Measurements from ENCODE around the gene MYL4.
"Not testable (repeated sequence)": the region's sequence is repeated elsewhere in the genome, so short reads cannot be mapped to it uniquely, and the experiment has no call there.

MYL4 gene

DNA sequence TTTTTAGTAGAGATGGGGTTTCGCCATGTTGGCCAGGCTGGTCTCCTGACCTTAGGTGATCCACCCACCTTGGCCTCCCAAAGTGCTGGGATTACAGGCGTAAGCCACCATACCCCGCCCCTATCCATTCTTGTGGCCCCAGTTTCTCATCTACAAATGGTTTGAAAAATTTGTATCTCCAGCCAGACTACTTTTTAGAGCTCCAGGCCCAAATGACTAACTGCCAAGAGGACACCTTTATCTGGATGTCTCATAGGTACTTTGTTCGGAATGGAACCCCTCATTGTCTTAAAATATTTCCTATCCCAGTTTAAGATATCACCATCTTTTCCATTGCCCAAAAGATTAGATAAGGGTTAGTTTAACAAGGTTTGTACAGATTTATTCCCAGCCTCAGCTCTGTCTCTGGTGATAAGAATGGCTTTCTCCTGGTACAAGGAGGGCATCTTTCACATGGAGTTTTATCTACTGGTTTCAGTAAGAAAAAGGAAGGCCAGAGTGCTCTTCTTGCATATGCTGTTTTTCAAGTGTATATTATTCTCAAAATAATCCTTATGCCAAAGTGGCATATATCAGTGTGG, 15.1 kb upstream of the MYL4 start:
- DNase-seq: no peak

DNA sequence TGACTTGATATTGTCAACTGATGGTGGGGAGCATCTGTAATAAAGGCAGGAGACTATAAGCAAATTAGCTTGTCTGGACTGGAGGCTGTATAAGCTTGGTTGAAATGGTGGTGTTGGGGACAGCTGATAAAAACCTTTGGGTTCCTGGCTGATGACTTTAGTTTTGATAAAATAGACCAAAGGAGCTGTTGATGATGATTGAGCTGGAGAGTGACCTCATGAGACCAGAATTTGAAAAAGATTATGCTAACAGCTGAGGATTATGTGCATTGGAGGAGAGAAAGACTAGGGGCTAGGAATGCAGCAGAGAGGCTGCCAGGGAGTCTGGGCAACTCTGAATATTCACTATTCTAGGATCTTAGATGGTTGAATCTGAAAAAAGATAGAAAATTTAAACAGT, 11.3 kb upstream of the MYL4 start:
- no peak for DNase-seq

- no peak for DNase-seq
Observed at GRCh38 chr17:47199627-47200324, 9.4 kb upstream of the MYL4 start.

DNA sequence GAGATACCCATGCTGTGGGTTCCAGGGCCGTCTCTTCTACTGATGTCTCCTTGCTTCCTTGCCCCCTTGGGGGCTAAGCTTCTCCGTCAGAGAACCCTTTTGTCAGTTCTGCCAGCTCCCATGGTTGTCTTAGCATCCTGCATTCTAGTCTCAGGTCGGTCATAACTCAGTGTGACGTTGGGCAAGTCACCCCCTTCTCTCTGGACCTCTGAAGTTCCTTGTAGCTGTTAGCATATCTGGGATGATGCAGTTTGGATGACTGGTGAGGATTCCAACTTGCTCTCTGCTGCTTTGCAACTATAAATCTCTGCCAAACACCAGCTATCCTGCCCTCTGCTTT, 8.9 kb upstream of the MYL4 start:
- no peak for DNase-seq

DNA sequence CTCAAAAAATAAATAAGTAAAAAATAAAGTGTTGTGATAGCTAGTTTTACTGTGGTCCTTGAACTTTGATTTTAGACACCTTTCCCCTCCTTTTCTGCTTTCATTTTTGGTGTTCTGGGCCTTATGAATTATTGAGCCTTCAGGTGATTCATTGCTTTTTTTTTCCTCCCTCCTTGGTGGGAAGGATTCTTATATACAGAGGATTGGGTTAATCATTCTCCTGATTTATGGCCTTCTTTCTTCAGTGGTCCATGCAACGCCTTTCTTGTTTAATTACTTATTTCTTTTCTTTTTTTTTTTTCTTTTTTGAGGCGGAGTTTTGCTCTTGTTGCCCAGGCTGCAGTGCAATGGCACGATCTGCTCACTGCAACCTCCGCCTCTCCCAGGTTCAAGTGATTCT, 8.0 kb upstream of the MYL4 start:
- no peak for DNase-seq

GRCh38 chr17:47203984-47204721, 5.0 kb upstream of the MYL4 start:
- DNase-seq: no peak

GRCh38 chr17:47204722-47205418, 4.3 kb upstream of the MYL4 start:
- DNase-seq: no peak

DNA sequence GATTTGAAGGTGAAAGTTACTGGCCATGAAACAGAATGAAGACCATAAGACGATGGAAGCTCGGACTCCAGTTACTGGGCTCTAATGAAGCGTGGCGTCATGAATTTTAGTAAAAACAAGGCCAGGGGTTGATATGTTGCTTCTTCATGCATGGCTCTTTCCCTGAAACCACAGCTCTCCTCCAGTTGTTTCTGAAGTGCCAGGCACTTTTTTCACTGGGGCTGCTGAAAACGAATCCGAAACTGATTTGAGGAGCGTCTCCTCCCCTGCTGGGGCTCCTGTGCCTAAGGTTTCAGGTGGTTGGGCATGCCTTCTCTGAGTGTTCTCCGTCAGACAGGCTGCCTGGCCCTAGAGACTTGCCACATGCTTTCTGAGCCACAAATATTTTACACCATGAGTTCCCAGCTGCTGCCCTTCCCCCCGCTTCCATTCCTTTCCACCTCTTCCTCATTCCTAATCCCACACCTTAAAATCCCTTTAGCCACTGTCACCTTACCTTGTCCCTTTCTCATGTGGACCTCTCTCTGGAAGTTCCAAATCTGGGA, 3.7 kb upstream of the MYL4 start:
- DNase-seq: peak; percentile 63

- DNase-seq: no peak
Observed at GRCh38 chr17:47207143-47208067, 1.7 kb upstream of the MYL4 start.

DNA sequence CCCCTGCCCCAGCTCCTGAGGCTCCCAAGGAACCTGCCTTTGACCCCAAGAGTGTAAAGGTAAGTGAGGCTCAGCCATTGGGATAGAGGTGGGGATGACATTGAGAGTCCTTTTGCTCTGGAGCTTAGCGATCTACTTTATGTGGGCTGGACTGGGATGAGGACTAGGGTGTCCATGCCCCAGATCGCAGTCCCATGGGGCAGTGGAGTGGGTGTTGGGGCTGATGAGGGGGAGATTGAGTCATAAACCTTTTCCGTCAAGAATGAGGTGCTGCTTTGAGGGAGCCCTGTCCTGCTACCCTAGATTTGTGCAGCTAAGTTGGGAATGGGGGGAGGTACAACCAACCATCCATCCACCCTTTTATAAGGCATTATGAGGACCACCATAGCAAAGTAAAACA, 351 bp downstream of the MYL4 start:
- no peak for DNase-seq

DNA sequence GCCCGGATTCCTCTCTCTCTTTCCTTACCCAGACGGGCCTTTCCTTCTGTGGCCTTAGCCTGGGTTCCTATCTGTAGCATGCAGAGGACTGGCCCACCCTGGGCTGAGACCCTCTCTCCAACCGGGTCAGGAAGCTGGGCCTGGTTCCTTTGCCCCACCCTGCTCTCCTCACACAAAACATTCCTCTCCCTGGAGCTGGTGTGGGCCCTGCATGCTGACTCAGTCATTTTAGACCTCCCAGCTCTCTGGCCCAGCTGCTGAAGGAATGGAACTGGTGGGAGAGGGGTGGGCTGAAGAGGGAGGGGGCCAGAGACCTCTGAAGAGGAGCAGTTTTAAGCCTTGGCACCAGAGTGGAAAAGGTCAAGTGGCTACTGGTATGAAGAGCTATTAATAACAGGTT, 957 bp downstream of the MYL4 start:
- no peak for DNase-seq

- no peak for DNase-seq
Observed at GRCh38 chr17:47210779-47211178, 1.6 kb downstream of the MYL4 start.

GRCh38 chr17:47212458-47212857, 3.3 kb downstream of the MYL4 start:
- DNase-seq: no peak

GRCh38 chr17:47213540-47213939, 4.4 kb downstream of the MYL4 start:
- no peak for DNase-seq

DNA sequence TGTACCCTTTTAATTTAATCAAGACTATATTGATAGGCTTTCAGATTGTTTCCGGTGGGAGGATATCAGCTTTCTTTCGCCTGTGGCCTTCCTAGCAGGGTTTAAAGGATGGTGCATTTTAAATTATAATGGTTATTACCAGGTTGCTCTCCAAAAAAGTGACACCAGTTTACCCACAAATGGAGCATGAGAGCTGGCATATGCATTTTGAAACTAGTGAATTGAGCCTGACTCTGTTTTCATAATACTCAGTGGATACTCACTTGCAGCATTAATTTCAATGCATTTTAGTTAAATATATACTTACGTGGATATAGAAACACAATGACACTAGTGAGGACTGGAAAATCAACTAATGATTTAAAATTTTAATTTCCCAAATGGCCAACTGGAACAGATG, 5.8 kb downstream of the MYL4 start:
- DNase-seq: no peak

DNA sequence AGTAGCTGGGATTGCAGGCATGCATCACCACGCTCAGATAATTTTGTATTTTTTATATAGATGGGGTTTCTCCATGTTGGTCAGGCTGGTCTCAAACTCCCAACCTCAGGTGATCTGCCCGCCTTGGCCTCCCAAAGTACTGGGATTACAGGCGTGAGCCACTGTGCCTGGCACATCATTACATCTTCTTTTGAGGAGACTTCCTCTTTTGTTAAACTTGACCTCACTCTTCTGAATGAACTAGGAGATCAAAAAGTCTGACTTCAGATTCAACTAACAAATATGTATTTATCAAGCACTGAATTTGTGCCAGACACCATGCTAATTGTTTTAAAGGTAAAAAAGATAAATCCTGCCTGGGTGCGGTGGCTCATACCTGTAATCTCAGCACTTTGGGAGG, 7.7 kb downstream of the MYL4 start:
- not testable (repeated sequence) for DNase-seq

DNA sequence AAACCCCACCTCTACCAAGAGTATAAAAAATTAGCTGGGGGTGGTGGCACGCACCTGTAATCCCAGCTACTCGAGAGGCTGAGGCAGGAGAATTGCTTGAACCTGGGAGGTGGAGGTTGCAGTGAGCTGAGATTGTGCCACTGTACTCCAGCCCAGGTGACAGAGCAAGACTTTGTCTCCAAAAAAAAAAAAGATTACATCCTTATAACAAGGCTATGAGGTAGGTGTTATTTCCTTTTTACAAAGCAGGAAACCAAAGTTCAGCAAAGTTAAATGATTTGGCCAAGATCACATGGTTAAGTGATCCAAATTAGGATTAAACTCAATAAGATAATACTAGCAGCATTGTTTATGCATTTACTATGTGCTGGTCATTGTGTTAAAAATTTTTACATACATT, 8.1 kb downstream of the MYL4 start:
- DNase-seq: not testable (repeated sequence)

DNA sequence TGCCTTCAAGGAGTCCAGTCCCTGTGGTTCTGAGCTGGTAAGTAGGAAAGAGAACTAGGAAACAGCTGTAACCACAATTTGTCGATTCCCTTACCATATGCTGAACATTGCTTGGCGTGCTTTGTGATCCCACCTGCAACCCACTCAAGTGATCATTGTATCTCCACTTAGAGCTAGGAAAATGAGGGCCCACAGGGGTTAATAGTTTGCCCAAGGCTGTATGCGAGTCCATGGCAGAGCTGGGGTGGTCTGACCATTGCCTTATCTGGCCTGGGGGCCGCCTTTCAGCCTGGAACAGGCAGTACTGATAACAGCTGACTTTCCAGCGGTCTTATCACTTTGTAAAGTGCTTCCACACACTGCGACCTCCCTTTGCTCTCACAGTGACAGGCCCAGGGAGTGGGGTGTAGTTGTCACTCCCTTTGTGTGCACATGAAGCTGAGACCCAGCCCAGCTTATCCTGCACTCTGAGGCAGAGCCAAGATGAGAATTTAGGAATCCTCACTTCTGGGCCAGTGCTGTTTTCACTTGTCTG, 9.8 kb downstream of the MYL4 start:
- DNase-seq: no peak

- no peak for DNase-seq
Observed at GRCh38 chr17:47219621-47220475, 10.7 kb downstream of the MYL4 start.

- no peak for DNase-seq
Observed at GRCh38 chr17:47220531-47220999, 11.4 kb downstream of the MYL4 start.

DNA sequence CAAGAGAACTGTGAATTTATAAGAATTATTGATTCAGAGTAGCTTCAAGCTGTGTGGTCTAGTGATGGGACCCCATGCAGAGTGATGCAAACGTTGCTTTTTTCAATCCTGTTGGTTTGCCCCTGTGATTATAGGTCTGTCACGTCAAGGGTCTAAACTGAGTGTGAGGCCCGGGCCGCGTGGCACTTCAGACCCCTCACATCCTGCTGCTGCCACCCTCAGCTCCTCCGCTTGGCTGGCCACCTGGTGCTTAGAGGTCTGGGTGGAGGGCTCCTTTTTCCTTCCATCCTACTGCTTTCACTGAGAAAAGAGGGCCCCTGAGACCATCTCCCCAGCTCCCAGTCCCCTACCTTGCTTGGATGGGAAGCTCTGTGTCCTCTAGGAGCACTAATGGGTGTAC, 12.0 kb downstream of the MYL4 start:
- no peak for DNase-seq
